NCI-H1694 treated with DMSO at 0.1 percent for 48 hours (cell line): ENCODE measurements around the gene CLP1.
A peak's percentile ranks its signal among the peaks of the same experiment; 100 is the strongest.
"Not testable (repeated sequence)": the region's sequence is repeated elsewhere in the genome, so short reads cannot be mapped to it uniquely, and the experiment has no call there.

Source experiments
- DNase-seq: peaks from one replicate; lab custom pipeline; 2025; lab: John Stamatoyannopoulos, UW

CLP1 gene

GRCh38 chr11:57641011-57641807, 16.4 kb upstream of the CLP1 start:
- no peak for DNase-seq

GRCh38 chr11:57643802-57644201, 13.8 kb upstream of the CLP1 start:
- DNase-seq, result no peak

- peak; percentile 33 for DNase-seq
These were observed 12.5 kb upstream of the CLP1 start for GRCh38 chr11:57644748-57645688.

GRCh38 chr11:57645689-57646085, 11.9 kb upstream of the CLP1 start:
- no peak for DNase-seq

GRCh38 chr11:57646194-57646798, 11.3 kb upstream of the CLP1 start:
- no peak for DNase-seq

GRCh38 chr11:57646799-57647303, 10.7 kb upstream of the CLP1 start:
- no peak for DNase-seq

GRCh38 chr11:57647372-57647771, 10.2 kb upstream of the CLP1 start:
- no peak for DNase-seq

- no peak for DNase-seq
These were observed 9.4 kb upstream of the CLP1 start for GRCh38 chr11:57647960-57648800.

GRCh38 chr11:57648801-57649735, 8.5 kb upstream of the CLP1 start:
- no peak for DNase-seq

GRCh38 chr11:57649826-57650738, 7.5 kb upstream of the CLP1 start, which contains the start of gene YPEL4:
Gene YPEL4, minus strand, starts transcription at chr11:57649912. Its CDS starts 2,805 bp downstream, at chr11:57647107.
- no peak for DNase-seq

- no peak for DNase-seq
These were observed 6.8 kb upstream of the CLP1 start for GRCh38 chr11:57650739-57651090.

GRCh38 chr11:57651408-57651807, 6.2 kb upstream of the CLP1 start:
- DNase-seq, result no peak

GRCh38 chr11:57652230-57652629, 5.3 kb upstream of the CLP1 start:
- not testable (repeated sequence) for DNase-seq

GRCh38 chr11:57652662-57653061, 4.9 kb upstream of the CLP1 start:
- no peak for DNase-seq

GRCh38 chr11:57653163-57653562, 4.4 kb upstream of the CLP1 start:
- no peak for DNase-seq

GRCh38 chr11:57656885-57657193, 723 bp upstream of the CLP1 start:
- no peak for DNase-seq

GRCh38 chr11:57658023-57658361, 430 bp downstream of the CLP1 start:
- no peak for DNase-seq

- DNase-seq, result no peak
These were observed 2.1 kb downstream of the CLP1 start for GRCh38 chr11:57659669-57660068.

GRCh38 chr11:57662893-57663292, 5.3 kb downstream of the CLP1 start:
- DNase-seq, result no peak

- no peak for DNase-seq
These were observed 6.4 kb downstream of the CLP1 start for GRCh38 chr11:57663975-57664374.
